Trophoblast cell (in vitro differentiated cells and primary cell): ENCODE results near the gene VEPH1.

Source experiments
- DNase-seq, 2 donors: peaks; one replicate each; pipeline ENCODE4 v3.0.0-alpha.2; 2016
- H2AFZ ChIP-seq: 2 replicates; pipeline ENCODE4 v1.6.1; 2013; ENCODE audit warnings: low read length, moderate library complexity, mild to moderate bottlenecking; ENCODE audit not compliant: insufficient read depth, poor library complexity
- H2AK5ac ChIP-seq: 2 replicates; pipeline ENCODE4 v1.6.1; 2013; ENCODE audit warnings: mild to moderate bottlenecking, low read length
- H2BK120ac ChIP-seq: 2 replicates; pipeline ENCODE4 v1.6.1; 2013; ENCODE audit warnings: low read length, mild to moderate bottlenecking, moderate library complexity; ENCODE audit not compliant: insufficient read depth, poor library complexity
- H2BK12ac ChIP-seq: 2 replicates; pipeline ENCODE4 v1.6.1; 2013; ENCODE audit warnings: mild to moderate bottlenecking, low read length, moderate library complexity
- H2BK5ac ChIP-seq: 2 replicates; pipeline ENCODE4 v1.6.1; 2013; ENCODE audit warnings: low read length, low read depth, moderate library complexity, mild to moderate bottlenecking; ENCODE audit not compliant: poor library complexity
- H3K14ac ChIP-seq: 2 replicates; pipeline ENCODE4 v1.6.1; 2013; ENCODE audit warnings: mild to moderate bottlenecking, low read length
- H3K18ac ChIP-seq: 2 replicates; pipeline ENCODE4 v1.6.1; 2013; ENCODE audit warnings: mild to moderate bottlenecking, low read length
- H3K23ac ChIP-seq: 2 replicates; pipeline ENCODE4 v1.6.1; 2013; ENCODE audit warnings: low read length
- H3K27ac ChIP-seq: 2 replicates; pipeline ENCODE4 v1.5.1; 2013; ENCODE audit warnings: low read depth, mild to moderate bottlenecking, inconsistent platforms, low read length, moderate library complexity
- H3K27me3 ChIP-seq: 2 replicates; pipeline ENCODE4 v1.6.1; 2013; ENCODE audit warnings: inconsistent platforms, mild to moderate bottlenecking, low read length, moderate library complexity; ENCODE audit not compliant: insufficient read depth
- H3K36me3 ChIP-seq, 2 experiments: 1 replicate in 1 of 2; 2 replicates in 1 of 2; pipeline ENCODE4 v1.6.1; 2013; ENCODE audit warnings: low read length in 2 of 2, mild to moderate bottlenecking in 2 of 2, moderate library complexity in 1 of 2; ENCODE audit not compliant: insufficient read depth in 2 of 2, control insufficient read depth in 1 of 2
- H3K4ac ChIP-seq: 2 replicates; pipeline ENCODE4 v1.6.1; 2013; ENCODE audit warnings: low read depth, mild to moderate bottlenecking, low read length, moderate library complexity
- H3K4me1 ChIP-seq, 2 experiments: 1 replicate in 1 of 2; 2 replicates in 1 of 2; pipeline ENCODE4 v1.6.1; 2013; ENCODE audit warnings: low read length in 2 of 2, mild to moderate bottlenecking in 2 of 2, moderate library complexity in 1 of 2; ENCODE audit not compliant: insufficient read depth in 2 of 2, control insufficient read depth in 1 of 2
- H3K4me2 ChIP-seq: 2 replicates; pipeline ENCODE4 v1.6.1; 2013; ENCODE audit warnings: inconsistent platforms, mild to moderate bottlenecking, low read length, moderate library complexity
- H3K4me3 ChIP-seq: 2 replicates; pipeline ENCODE4 v1.5.1; 2013; ENCODE audit warnings: mild to moderate bottlenecking, low read depth, low read length, inconsistent platforms
- H3K79me1 ChIP-seq: one replicate; pipeline ENCODE4 v1.6.1; 2013; ENCODE audit warnings: low read length
- H3K79me2 ChIP-seq: 2 replicates; pipeline ENCODE4 v1.6.1; 2013; ENCODE audit warnings: low read length, mild to moderate bottlenecking; ENCODE audit not compliant: control insufficient read depth, insufficient read depth, poor library complexity
- H3K9ac ChIP-seq: 2 replicates; pipeline ENCODE4 v1.6.1; 2013; ENCODE audit warnings: mild to moderate bottlenecking, low read length
- H3K9me3 ChIP-seq: 2 replicates; pipeline ENCODE4 v1.6.1; 2013; ENCODE audit warnings: low read depth, mild to moderate bottlenecking, control low read depth, inconsistent platforms, low read length; ENCODE audit not compliant: insufficient read depth
- H4K12ac ChIP-seq: 2 replicates; pipeline ENCODE4 v1.6.1; 2013; ENCODE audit warnings: low read depth, mild to moderate bottlenecking, low read length, moderate library complexity
- H4K8ac ChIP-seq: 2 replicates; pipeline ENCODE4 v1.6.1; 2013; ENCODE audit warnings: low read depth, mild to moderate bottlenecking, low read length, moderate library complexity
- H4K91ac ChIP-seq: one replicate; pipeline ENCODE4 v1.6.1; 2013; ENCODE audit warnings: low read depth, mild to moderate bottlenecking, low read length, moderate library complexity
- WGBS: extraction: QIAGEN DNeasy Blood & Tissue Kit; methylation state at CpG from one replicate; pipeline ENCODE4 v1.1.7; 2013; ENCODE audit warnings: missing lambda C conversion rate; ENCODE audit not compliant: insufficient read length, insufficient coverage; ENCODE audit errors: extremely low coverage; 5-methylcytosine and 5-hydroxymethylcytosine counted together

VEPH1 gene

GRCh38 chr3:157498371-157498770 lies 4.8 kb downstream of the VEPH1 start:
- no peak overlapping the region for H4K8ac ChIP-seq
- no peaks in the 10 kb centered on the region for H3K79me2 ChIP-seq
- H3K27ac ChIP-seq, result no peak overlapping the region
- H3K4me1 ChIP-seq, result peaks cover 6 to 9% of the 10 kb centered on the region in 2 experiments
- no peaks in the 10 kb centered on the region for H3K9me3 ChIP-seq
- no peaks in the 10 kb centered on the region for H3K27me3 ChIP-seq
- no peak overlapping the region for H3K23ac ChIP-seq
- no peak for DNase-seq
- H2BK12ac ChIP-seq, result no peak overlapping the region
- no peak overlapping the region for H3K4me2 ChIP-seq
- H4K12ac ChIP-seq, result no peak overlapping the region
- H3K36me3 ChIP-seq, result no peaks in the 10 kb centered on the region
- no peak overlapping the region for H3K4ac ChIP-seq
- no peak overlapping the region for H2AK5ac ChIP-seq
- H2BK5ac ChIP-seq, result no peak overlapping the region
- no peaks in the 10 kb centered on the region for H3K79me1 ChIP-seq
- H3K4me3 ChIP-seq, result no peak overlapping the region
- H3K9ac ChIP-seq, result no peak overlapping the region
- no peak overlapping the region for H3K14ac ChIP-seq
- H2BK120ac ChIP-seq, result no peak overlapping the region
- no peak overlapping the region for H2AFZ ChIP-seq
- no peak overlapping the region for H3K18ac ChIP-seq
- H4K91ac ChIP-seq, result no peak overlapping the region

DNA sequence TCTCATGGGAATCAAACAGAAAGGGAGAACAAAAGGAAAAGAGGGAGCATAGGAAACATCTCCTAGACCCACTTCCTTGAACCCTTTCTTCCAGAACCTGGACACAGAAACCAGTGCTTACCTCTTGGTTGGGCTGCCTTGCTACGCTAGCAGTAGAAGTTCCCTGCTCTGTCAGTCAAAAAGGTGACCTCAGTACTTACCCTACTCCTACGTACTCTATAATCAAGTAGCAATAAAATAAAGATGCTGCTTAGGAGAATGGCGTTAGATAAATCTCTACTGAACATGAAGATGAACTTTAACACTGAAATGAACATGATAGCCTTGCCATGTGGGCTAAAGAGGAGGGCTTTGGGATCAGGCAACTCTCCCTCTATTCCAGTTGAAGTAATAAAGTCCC lies 7.4 kb downstream of the VEPH1 start:
- Histone ChIP-seq H2AFZ (no peak overlapping the region), H3K9me3 (no peaks in the 10 kb centered on the region), H3K36me3 (no peaks in the 10 kb centered on the region), H3K4me1 (peaks cover 2 to 14% of the 10 kb centered on the region in 2 experiments), H3K27me3 (no peaks in the 10 kb centered on the region), H4K91ac (no peak overlapping the region), H2BK12ac (no peak overlapping the region), H4K12ac (no peak overlapping the region), H3K79me1 (no peaks in the 10 kb centered on the region), H2AK5ac (no peak overlapping the region), H3K4me2 (no peak overlapping the region), H3K23ac (no peak overlapping the region), H3K4ac (no peak overlapping the region), H3K14ac (no peak overlapping the region), H3K4me3 (no peak overlapping the region), H3K27ac (no peak overlapping the region), H2BK120ac (no peak overlapping the region), H3K18ac (no peak overlapping the region), H2BK5ac (no peak overlapping the region), H4K8ac (no peak overlapping the region), H3K79me2 (no peaks in the 10 kb centered on the region), H3K9ac (no peak overlapping the region)
- DNase-seq, result no peak
- WGBS, result no CpG with 5 or more reads among the region's 3 CpGs

DNA sequence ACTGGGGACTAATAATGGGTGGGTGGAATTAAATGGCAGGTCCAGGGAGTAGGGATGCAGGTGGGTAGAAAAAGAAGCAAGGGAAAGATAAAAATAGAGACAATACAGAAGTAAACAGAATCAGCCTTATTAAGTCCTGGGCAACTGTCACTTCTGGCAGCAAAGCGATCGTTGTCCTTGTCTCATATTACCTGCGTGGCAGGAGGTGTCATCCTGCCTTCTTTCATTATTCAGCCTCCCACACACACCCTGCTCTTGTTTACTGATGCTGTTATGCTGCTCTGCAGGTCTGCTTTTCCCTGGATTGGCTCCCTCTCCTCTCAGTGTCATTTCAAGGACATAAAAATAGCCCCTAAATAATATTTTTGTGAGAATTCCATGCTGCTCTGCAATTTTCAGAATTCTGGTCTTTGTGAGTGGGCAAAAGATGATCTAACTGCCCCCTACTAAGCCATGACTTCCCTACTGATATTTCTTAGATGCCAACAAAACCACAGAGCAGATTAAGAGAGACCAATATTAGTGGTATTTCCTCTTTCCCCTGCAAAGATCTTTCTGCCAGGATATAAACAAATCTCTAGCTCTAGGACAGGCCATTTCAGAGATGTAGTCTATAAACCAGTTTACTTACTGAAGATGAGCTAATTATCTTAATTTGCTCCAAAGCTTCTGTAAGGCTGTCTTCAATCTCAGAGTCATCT lies 8.5 kb downstream of the VEPH1 start:
- Histone ChIP-seq H3K9ac (no peak overlapping the region), H3K79me1 (no peaks in the 10 kb centered on the region), H3K4ac (no peak overlapping the region), H3K4me3 (no peak overlapping the region), H3K9me3 (no peaks in the 10 kb centered on the region), H3K27me3 (no peaks in the 10 kb centered on the region), H3K27ac (no peak overlapping the region), H3K79me2 (no peaks in the 10 kb centered on the region), H4K12ac (no peak overlapping the region), H2BK120ac (no peak overlapping the region), H4K8ac (no peak overlapping the region), H3K14ac (no peak overlapping the region), H3K36me3 (no peaks in the 10 kb centered on the region), H2BK12ac (no peak overlapping the region), H3K4me1 (peaks cover 0 to 10% of the 10 kb centered on the region in 2 experiments), H2AK5ac (no peak overlapping the region), H2AFZ (no peak overlapping the region), H3K4me2 (no peak overlapping the region), H3K23ac (no peak overlapping the region), H2BK5ac (no peak overlapping the region), H3K18ac (no peak overlapping the region), H4K91ac (no peak overlapping the region)
- no CpG with 5 or more reads among the region's 3 CpGs for WGBS
- no peak for DNase-seq

DNA sequence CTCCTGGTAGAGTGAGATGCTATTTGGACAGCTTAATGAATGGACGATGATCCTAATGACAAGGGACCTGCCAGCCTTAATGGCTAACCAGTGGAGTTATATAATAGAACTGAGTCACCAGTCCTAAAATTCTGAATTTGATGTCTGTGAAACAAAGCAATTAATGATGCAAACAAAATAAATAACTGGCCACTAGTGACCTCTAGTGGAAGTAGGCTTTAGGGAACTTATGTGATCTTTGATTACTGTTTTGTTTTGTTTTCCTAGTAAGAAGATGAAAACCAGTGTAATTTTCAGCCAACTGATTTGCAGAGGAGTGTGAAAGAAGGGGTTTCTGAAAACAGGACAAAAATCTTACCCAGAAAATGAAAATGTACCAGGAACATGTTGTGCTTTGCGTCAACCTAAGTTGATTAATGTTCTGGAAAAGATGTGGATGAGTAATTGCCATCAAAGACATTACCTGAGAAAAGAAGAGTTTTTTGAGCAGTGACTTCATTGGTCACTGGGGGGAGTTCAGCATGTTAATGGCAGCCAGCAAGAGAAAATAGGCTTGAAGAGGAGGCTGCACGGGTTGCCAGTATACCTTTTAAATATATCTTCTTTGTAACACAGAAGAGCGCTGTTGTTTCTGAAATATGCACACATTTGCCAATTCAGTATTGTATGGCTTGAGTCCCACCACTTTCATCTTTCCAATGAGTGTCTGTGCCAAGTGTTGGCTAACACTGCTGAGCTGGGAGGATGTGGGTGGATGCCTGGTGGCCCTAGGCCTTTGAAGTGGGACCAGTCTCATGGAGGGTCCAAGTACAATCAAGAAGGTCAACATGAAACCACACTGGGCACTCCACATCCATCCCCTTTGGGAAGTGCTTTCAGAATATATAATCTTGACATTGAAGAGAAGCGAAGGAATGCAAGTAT lies 9.3 kb downstream of the VEPH1 start:
- H3K9ac ChIP-seq, result no peak overlapping the region
- no peak overlapping the region for H4K12ac ChIP-seq
- no peaks in the 10 kb centered on the region for H3K79me2 ChIP-seq
- H3K27me3 ChIP-seq, result no peaks in the 10 kb centered on the region
- H4K8ac ChIP-seq, result no peak overlapping the region
- H2BK120ac ChIP-seq, result no peak overlapping the region
- no peaks in the 10 kb centered on the region for H3K36me3 ChIP-seq
- DNase-seq, result peak in 1 of 2 donors; percentile 74
- H3K23ac ChIP-seq, result no peak overlapping the region
- no peaks in the 10 kb centered on the region for H3K79me1 ChIP-seq
- H2AK5ac ChIP-seq, result no peak overlapping the region
- no peak overlapping the region for H4K91ac ChIP-seq
- H3K14ac ChIP-seq, result no peak overlapping the region
- no peak overlapping the region for H3K4me3 ChIP-seq
- no CpG with 5 or more reads among the region's 5 CpGs for WGBS
- peak overlapping the region; percentile 22 for H3K27ac ChIP-seq
- no peak overlapping the region for H2BK5ac ChIP-seq
- no peak overlapping the region for H3K18ac ChIP-seq
- H2BK12ac ChIP-seq, result peak overlapping the region; percentile 82
- H3K9me3 ChIP-seq, result no peaks in the 10 kb centered on the region
- no peak overlapping the region for H3K4ac ChIP-seq
- peaks cover 0 to 5% of the 10 kb centered on the region in 2 experiments for H3K4me1 ChIP-seq
- no peak overlapping the region for H2AFZ ChIP-seq
- no peak overlapping the region for H3K4me2 ChIP-seq
